GF-D8 (cell line): ENCODE results near the gene SLC38A5.

Experiments used
- DNase-seq: peaks from one replicate; lab custom pipeline; 2025; lab: John Stamatoyannopoulos, UW

The SLC38A5 gene

GRCh38 chrX:48470110-48470832 lies at the start of gene SLC38A5:
SLC38A5 (minus strand) TSS chrX:48470260; CDS start chrX:48467924, 2,336 bp downstream.
- no peak for DNase-seq

- peak; percentile 21 for DNase-seq
These were observed 49.4 kb upstream of the SLC38A5 start for GRCh38 chrX:48519481-48519880.

- DNase-seq = no peak
These were observed 46.9 kb upstream of the SLC38A5 start for GRCh38 chrX:48516987-48517386.

- DNase-seq = no peak
These were observed 46.2 kb upstream of the SLC38A5 start for GRCh38 chrX:48516285-48516684.

- DNase-seq = no peak
These were observed 45.8 kb upstream of the SLC38A5 start for GRCh38 chrX:48515842-48516241.

- DNase-seq = no peak
These were observed 44.9 kb upstream of the SLC38A5 start for GRCh38 chrX:48514868-48515460.

- no peak for DNase-seq
These were observed 44.2 kb upstream of the SLC38A5 start for GRCh38 chrX:48514126-48514806.

GRCh38 chrX:48513670-48514069 lies 43.6 kb upstream of the SLC38A5 start:
- no peak for DNase-seq

- no peak for DNase-seq
These were observed 42.4 kb upstream of the SLC38A5 start for GRCh38 chrX:48512371-48512935.

- no peak for DNase-seq
These were observed 41.5 kb upstream of the SLC38A5 start for GRCh38 chrX:48511560-48511959.

- no peak for DNase-seq
These were observed 39.6 kb upstream of the SLC38A5 start for GRCh38 chrX:48509619-48510018.

GRCh38 chrX:48509245-48509590 lies 39.2 kb upstream of the SLC38A5 start:
- DNase-seq = no peak

- DNase-seq = peak; percentile 1
These were observed 38.6 kb upstream of the SLC38A5 start, which contains the start of gene PORCN for GRCh38 chrX:48508400-48509244. PORCN (plus strand) TSS chrX:48508992; CDS start chrX:48509821, 829 bp downstream.

- DNase-seq = no peak
These were observed 37.2 kb upstream of the SLC38A5 start for GRCh38 chrX:48507246-48507645.

GRCh38 chrX:48505481-48505880 lies 35.4 kb upstream of the SLC38A5 start:
- no peak for DNase-seq

GRCh38 chrX:48504261-48504660 lies 34.2 kb upstream of the SLC38A5 start:
- DNase-seq = no peak

GRCh38 chrX:48498374-48498809 lies 28.3 kb upstream of the SLC38A5 start:
- DNase-seq = no peak

GRCh38 chrX:48497871-48498270 lies 27.8 kb upstream of the SLC38A5 start:
- no peak for DNase-seq

GRCh38 chrX:48496660-48497059 lies 26.6 kb upstream of the SLC38A5 start:
- DNase-seq = no peak

GRCh38 chrX:48493890-48494364 lies 23.9 kb upstream of the SLC38A5 start:
- DNase-seq = no peak

- DNase-seq = no peak
These were observed 22.3 kb upstream of the SLC38A5 start for GRCh38 chrX:48492293-48492910.
